ENCODE data around the gene ZNF471.

Gene ZNF471

DNA sequence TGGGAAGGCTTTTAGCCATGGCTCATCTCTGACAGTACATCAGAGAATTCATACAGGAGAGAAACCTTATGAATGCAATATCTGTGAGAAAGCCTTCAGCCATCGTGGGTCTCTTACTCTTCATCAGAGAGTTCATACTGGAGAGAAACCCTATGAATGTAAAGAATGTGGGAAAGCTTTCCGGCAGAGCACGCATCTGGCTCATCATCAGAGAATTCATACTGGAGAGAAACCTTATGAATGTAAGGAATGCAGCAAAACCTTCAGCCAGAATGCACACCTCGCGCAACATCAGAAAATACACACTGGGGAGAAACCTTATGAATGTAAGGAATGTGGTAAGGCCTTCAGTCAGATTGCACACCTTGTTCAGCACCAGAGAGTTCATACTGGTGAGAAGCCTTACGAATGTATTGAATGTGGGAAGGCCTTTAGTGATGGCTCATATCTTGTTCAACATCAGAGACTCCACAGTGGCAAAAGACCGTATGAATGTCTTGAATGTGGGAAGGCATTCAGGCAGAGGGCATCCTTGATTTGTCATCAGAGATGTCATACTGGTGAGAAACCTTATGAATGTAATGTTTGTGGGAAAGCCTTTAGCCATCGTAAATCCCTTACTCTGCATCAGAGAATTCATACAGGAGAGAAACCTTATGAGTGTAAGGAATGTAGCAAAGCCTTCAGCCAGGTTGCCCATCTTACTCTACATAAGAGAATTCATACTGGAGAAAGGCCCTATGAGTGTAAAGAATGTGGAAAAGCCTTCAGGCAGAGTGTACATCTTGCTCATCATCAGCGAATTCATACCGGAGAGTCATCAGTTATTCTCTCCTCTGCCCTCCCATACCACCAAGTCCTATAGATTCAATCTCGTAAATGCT, 70.3 kb downstream of the ZNF471 start:
- DNase-seq = no peak
